Gastroesophageal sphincter (tissue), 4 donors: ENCODE results near the gene NCKAP5. TPM values are rescaled to one million over a fixed set of nuclear protein-coding genes. Genes with fewer than 3 reads are reported as not detected.
A peak's percentile ranks its signal among the peaks of the same experiment; 100 is the strongest.

Experiments used
- ATAC-seq: fragments of 150-250 bp; one replicate; pipeline ENCODE4 v1.9.1; 2016; ENCODE audit warnings: mild to moderate bottlenecking, moderate library complexity
- H3K27ac ChIP-seq, 4 donors: fragments of 200-600 bp; sonication (generic) in 3 of 4; 1 replicate in 3 of 4; 2 replicates in 1 of 4; pipeline ENCODE4 v1.5.1; 2016 to 2019
- H3K27me3 ChIP-seq: fragments of 200-600 bp; sonication (generic); one replicate; pipeline ENCODE4 v1.5.1; 2019
- H3K36me3 ChIP-seq, 2 donors: fragments of 200-600 bp; sonication (generic); one replicate each; pipeline ENCODE4 v1.5.1; 2019; ENCODE audit warnings: control low read depth in 1 of 2
- H3K4me1 ChIP-seq, 3 donors: fragments of 200-600 bp; sonication (generic); 1 replicate in 2 of 3; 2 replicates in 1 of 3; pipeline ENCODE4 v1.5.1; 2016 to 2019; ENCODE audit warnings: control low read depth in 2 of 3
- H3K4me3 ChIP-seq, 2 donors: fragments of 200-600 bp; sonication (generic); one replicate each; pipeline ENCODE4 v1.5.1; 2019; ENCODE audit warnings: mild to moderate bottlenecking in 1 of 2, moderate library complexity in 1 of 2
- H3K9me3 ChIP-seq, 3 donors: fragments of 200-600 bp; sonication (generic); one replicate each; pipeline ENCODE4 v1.5.1; 2017 to 2019; ENCODE audit warnings: control low read depth in 2 of 3
- CTCF ChIP-seq, 4 experiments: fragments of 200-600 bp in 2 of 4; fragments of 450-650 bp in 2 of 4; sonication (generic) in 1 of 4; IDR thresholded peaks; one replicate each; pipeline ENCODE4 v1.5.1; 2017 to 2019; ENCODE audit warnings: antibody characterized with exemption in 4 of 4, mild to moderate bottlenecking in 2 of 4, moderate library complexity in 2 of 4
- EP300 ChIP-seq: sonication (generic); formaldehyde crosslinking; IDR thresholded peaks from one replicate; pipeline ENCODE4 v1.6.1; 2017; ENCODE audit warnings: antibody characterized with exemption, mild to moderate bottlenecking
- POLR2A ChIP-seq, 2 donors: fragments of 450-650 bp; IDR thresholded peaks; one replicate each; pipeline ENCODE4 v1.6.1; 2017; ENCODE audit warnings: antibody characterized with exemption in 2 of 2, mild to moderate bottlenecking in 2 of 2, moderate library complexity in 1 of 2
- POLR2AphosphoS5 ChIP-seq: sonication (generic); formaldehyde crosslinking; IDR thresholded peaks from one replicate; pipeline ENCODE4 v1.6.1; 2017; ENCODE audit warnings: antibody characterized with exemption
- WGBS, 2 donors: methylation state at CpG; one replicate each; pipeline ENCODE4 v1.1.5; 2018; ENCODE audit warnings: low coverage in 1 of 2; 5-methylcytosine and 5-hydroxymethylcytosine counted together
- total RNA-seq, 4 donors: library from RNA; depleted of rRNA; stranded (reverse); fragments of >200 nt; gene quantifications; one replicate each; pipeline ENCODE4 v1.1.0, GENCODE V29; 2016

NCKAP5 gene
- total RNA-seq, 4 donors from 2014 or later: 0.16 to 0.57 (median 0.33) TPM

- 56 to 72% methylated on average over 11 to 12 of the region's 12 CpGs for WGBS, 2 donors
- Histone ChIP-seq H3K9me3 (no peaks in the 10 kb centered on the region), H3K4me3 (no peak overlapping the region), H3K27me3 (peaks cover 11% of the 10 kb centered on the region), H3K4me1 (no peaks in the 10 kb centered on the region), H3K27ac (no peak overlapping the region), H3K36me3 (no peaks in the 10 kb centered on the region)
- TF ChIP-seq CTCF (IDR thresholded peaks at IDR 0.05): peak in 2 of 4 experiments; percentile 32 to 48
- TF ChIP-seq EP300: no peak
- ATAC-seq: no peak
These were observed 916.9 kb downstream of the NCKAP5 start for GRCh38 chr2:132651115-132652045.

DNA sequence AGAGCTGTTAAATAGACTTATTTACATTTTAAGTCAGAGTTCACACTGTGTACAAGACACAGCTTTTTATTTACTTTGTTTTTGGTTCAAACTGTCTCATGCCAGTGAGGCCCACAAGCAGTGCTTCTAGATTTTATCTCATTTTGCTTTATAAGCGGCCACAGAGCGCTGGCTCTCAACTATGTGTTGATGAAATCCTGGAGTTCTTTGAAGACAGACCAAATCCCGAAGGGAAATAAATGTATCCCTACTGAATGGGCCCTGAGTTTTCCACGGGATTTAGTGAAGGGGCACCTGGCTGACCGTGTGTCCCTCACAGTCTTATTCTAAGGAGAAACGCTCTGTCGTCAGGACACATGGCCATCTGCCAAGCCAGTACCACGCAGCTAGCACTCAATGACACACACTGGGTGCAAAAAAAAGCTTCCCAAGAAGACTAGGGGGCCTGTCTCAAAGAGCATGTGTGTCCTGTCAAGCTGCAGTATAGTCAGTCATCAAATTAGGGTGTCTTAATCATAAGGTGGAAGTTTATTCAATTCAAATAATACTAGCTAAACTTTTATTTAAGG lies 921.6 kb downstream of the NCKAP5 start:
- H3K4me3 ChIP-seq: no peak overlapping the region
- 47 to 74% methylated on average over 5 to 6 of the region's 8 CpGs for WGBS, 2 donors
- no peaks in the 10 kb centered on the region for H3K9me3 ChIP-seq
- no peaks in the 10 kb centered on the region for H3K4me1 ChIP-seq
- no peak for TF ChIP-seq POLR2AphosphoS5
- no peak for TF ChIP-seq EP300
- no peak for TF ChIP-seq POLR2A (IDR thresholded peaks at IDR 0.05)
- no peak for TF ChIP-seq CTCF (IDR thresholded peaks at IDR 0.05)
- H3K27ac ChIP-seq: no peak overlapping the region
- H3K36me3 ChIP-seq: no peaks in the 10 kb centered on the region
- ATAC-seq: no peak
- H3K27me3 ChIP-seq: peaks cover 28% of the 10 kb centered on the region

GRCh38 chr2:132645722-132646539 lies 922.3 kb downstream of the NCKAP5 start:
- no peak for ATAC-seq
- WGBS, 2 donors: 73 to 83% methylated on average over 5 to 12 of the region's 18 CpGs
- Histone ChIP-seq H3K27ac (no peak overlapping the region), H3K4me1 (no peaks in the 10 kb centered on the region), H3K27me3 (peaks cover 28% of the 10 kb centered on the region), H3K4me3 (no peak overlapping the region), H3K36me3 (no peaks in the 10 kb centered on the region), H3K9me3 (no peaks in the 10 kb centered on the region)
- TF ChIP-seq POLR2AphosphoS5 (no peak), POLR2A (IDR thresholded peaks at IDR 0.05) (no peak), EP300 (no peak), CTCF (IDR thresholded peaks at IDR 0.05) (no peak)

DNA sequence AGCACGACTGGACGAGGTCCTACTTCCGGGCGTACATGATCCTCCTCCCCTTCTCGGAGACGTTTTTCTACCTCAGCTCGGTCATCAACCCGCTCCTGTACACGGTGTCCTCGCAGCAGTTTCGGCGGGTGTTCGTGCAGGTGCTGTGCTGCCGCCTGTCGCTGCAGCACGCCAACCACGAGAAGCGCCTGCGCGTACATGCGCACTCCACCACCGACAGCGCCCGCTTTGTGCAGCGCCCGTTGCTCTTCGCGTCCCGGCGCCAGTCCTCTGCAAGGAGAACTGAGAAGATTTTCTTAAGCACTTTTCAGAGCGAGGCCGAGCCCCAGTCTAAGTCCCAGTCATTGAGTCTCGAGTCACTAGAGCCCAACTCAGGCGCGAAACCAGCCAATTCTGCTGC lies 923.1 kb downstream of the NCKAP5 start:
- no peaks in the 10 kb centered on the region for H3K36me3 ChIP-seq
- WGBS, 2 donors: 85% methylated on average over 8 of the region's 35 CpGs; no CpG with 5 or more reads in 1 of the 2 donors
- no peak overlapping the region for H3K27ac ChIP-seq
- H3K27me3 ChIP-seq: peaks cover 28% of the 10 kb centered on the region
- H3K9me3 ChIP-seq: no peaks in the 10 kb centered on the region
- ATAC-seq: no peak
- H3K4me3 ChIP-seq: no peak overlapping the region
- TF ChIP-seq CTCF (IDR thresholded peaks at IDR 0.05): peak in 1 of 4 experiments; percentile 8
- no peak for TF ChIP-seq POLR2A (IDR thresholded peaks at IDR 0.05)
- no peaks in the 10 kb centered on the region for H3K4me1 ChIP-seq
